CD4-positive, alpha-beta memory T cell (primary cell): Measurements from ENCODE around the gene GCC1. TPM values are rescaled to one million over a fixed set of nuclear protein-coding genes. Genes with fewer than 3 reads are reported as not detected.

Experiments used
- CTCF ChIA-PET: fragments of 350-600 bp; sonication (Branson Sonifier 250); formaldehyde crosslinking; loops from one replicate; lab custom pipeline; 2021; ENCODE audit warnings: inconsistent platforms; ENCODE audit not compliant: partially characterized antibody; lab: Charles Lee
- POLR2A ChIA-PET: fragments of 350-600 bp; sonication (Branson Sonifier 250); formaldehyde crosslinking; loops from one replicate; lab custom pipeline; 2021; ENCODE audit not compliant: partially characterized antibody; lab: Charles Lee
- DNase-seq, 5 donors: peaks; one replicate each; pipeline versions ENCODE4 v3.0.0 to v3.0.0-alpha.2; 2020 to 2022; ENCODE audit warnings: mixed read lengths in 1 of 5
- H3K27ac ChIP-seq: one replicate; pipeline ENCODE4 v1.7.0; 2013; ENCODE audit warnings: low read depth, low read length
- H3K27me3 ChIP-seq: 2 replicates; pipeline ENCODE4 v1.7.0; 2013; ENCODE audit warnings: mild to moderate bottlenecking, low read length, moderate library complexity; ENCODE audit not compliant: insufficient read depth
- H3K36me3 ChIP-seq: 2 replicates; pipeline ENCODE4 v1.7.0; 2013; ENCODE audit warnings: mild to moderate bottlenecking, low read length, moderate library complexity; ENCODE audit not compliant: insufficient read depth
- H3K4me1 ChIP-seq: 2 replicates; pipeline ENCODE4 v1.7.0; 2013; ENCODE audit warnings: mild to moderate bottlenecking, low read length, moderate library complexity; ENCODE audit not compliant: insufficient read depth
- H3K4me3 ChIP-seq, 2 donors: one replicate each; pipeline ENCODE4 v1.7.0; 2013; ENCODE audit warnings: low read length in 2 of 2, mild to moderate bottlenecking in 1 of 2
- H3K9me3 ChIP-seq, 2 donors: one replicate each; pipeline ENCODE4 v1.7.0; 2013; ENCODE audit warnings: low read length in 2 of 2, control low read depth in 1 of 2; ENCODE audit not compliant: control insufficient read depth in 1 of 2
- H3K27ac Mint-ChIP-seq, 7 donors: one replicate each; pipeline ENCODE4 v1.8.0; 2020 to 2021; ENCODE audit warnings: mixed read lengths in 7 of 7, mild to moderate bottlenecking in 6 of 7, inconsistent platforms in 3 of 7, moderate library complexity in 3 of 7
- H3K27me3 Mint-ChIP-seq, 2 donors: one replicate each; pipeline ENCODE4 v1.8.0; 2020 to 2021; ENCODE audit warnings: mixed read lengths in 2 of 2
- H3K36me3 Mint-ChIP-seq, 2 donors: one replicate each; pipeline ENCODE4 v1.8.0; 2020 to 2021; ENCODE audit warnings: mixed read lengths in 2 of 2, inconsistent platforms in 1 of 2, mild to moderate bottlenecking in 1 of 2
- H3K4me1 Mint-ChIP-seq, 4 donors: one replicate each; pipeline ENCODE4 v1.8.0; 2020 to 2021; ENCODE audit warnings: mixed read lengths in 4 of 4, mild to moderate bottlenecking in 1 of 4
- H3K4me3 Mint-ChIP-seq, 8 donors: one replicate each; pipeline ENCODE4 v1.8.0; 2020 to 2021; ENCODE audit warnings: mixed read lengths in 8 of 8, mild to moderate bottlenecking in 7 of 8, moderate library complexity in 6 of 8, inconsistent platforms in 3 of 8
- H3K9me3 Mint-ChIP-seq, 8 donors: one replicate each; pipeline ENCODE4 v1.8.0; 2020 to 2021; ENCODE audit warnings: mixed read lengths in 8 of 8, mild to moderate bottlenecking in 5 of 8, inconsistent platforms in 3 of 8, moderate library complexity in 1 of 8
- intact Hi-C: fragments of 100-400 bp; cut with micrococcal nuclease; formaldehyde crosslinking; loops from one replicate; pipeline ENCODE4 v1.15.1; 2023
- polyA plus RNA-seq, 2 donors: library from polyadenylated mRNA; unstranded; fragments of 300-500 nt; fragmentation: Illumina TruSeq; gene quantifications; one replicate each; pipeline ENCODE4 v1.2.3, GENCODE V29; 2021
- total RNA-seq, 2 experiments: library from RNA; stranded (reverse); gene quantifications; one replicate each; pipeline ENCODE4 v1.2.3, GENCODE V29; 2021

GCC1 gene
- total and polyA plus RNA-seq, 4 experiments from 2014 or later, result 7.9 to 30.0 (median 24.9) TPM

DNA sequence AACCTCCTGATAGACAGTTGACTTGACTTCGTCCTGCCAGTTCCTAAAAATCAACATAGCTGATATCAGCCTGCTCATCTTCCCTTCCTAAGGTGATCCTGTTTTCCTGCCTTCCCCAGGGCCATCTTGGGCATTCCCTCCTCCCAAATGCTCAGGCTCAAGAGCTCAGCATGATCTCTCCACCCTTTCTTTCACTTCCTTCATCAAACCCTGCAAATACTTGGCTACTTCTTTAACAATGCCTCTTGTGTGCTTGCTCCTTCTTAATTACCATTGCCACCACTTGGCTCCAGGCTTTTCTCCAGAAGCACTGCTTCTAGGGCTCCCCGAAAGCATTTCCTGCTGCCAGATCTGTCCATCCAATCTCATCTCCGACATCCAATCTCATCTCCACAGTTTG is 15.5 kb upstream of the GCC1 start:
- H3K36me3 Mint-ChIP-seq, result peaks cover 0 to 20% of the 10 kb centered on the region in 2 donors
- Histone ChIP-seq H3K9me3 (no peaks in the 10 kb centered on the region), H3K27me3 (no peaks in the 10 kb centered on the region), H3K27ac (no peak overlapping the region), H3K36me3 (no peaks in the 10 kb centered on the region), H3K4me1 (no peaks in the 10 kb centered on the region), H3K4me3 (no peak overlapping the region)
- H3K9me3 Mint-ChIP-seq, result no peaks in the 10 kb centered on the region
- H3K4me1 Mint-ChIP-seq, result no peaks in the 10 kb centered on the region
- CTCF ChIA-PET, result no interaction called here
- H3K27me3 Mint-ChIP-seq, result no peaks in the 10 kb centered on the region
- DNase-seq, result no peak
- intact Hi-C loops, result no loop called here
- POLR2A ChIA-PET, result no interaction called here
- H3K4me3 Mint-ChIP-seq, result no peak overlapping the region
- H3K27ac Mint-ChIP-seq, result peak overlapping the region in 1 of 7 donors; percentile 57

DNA sequence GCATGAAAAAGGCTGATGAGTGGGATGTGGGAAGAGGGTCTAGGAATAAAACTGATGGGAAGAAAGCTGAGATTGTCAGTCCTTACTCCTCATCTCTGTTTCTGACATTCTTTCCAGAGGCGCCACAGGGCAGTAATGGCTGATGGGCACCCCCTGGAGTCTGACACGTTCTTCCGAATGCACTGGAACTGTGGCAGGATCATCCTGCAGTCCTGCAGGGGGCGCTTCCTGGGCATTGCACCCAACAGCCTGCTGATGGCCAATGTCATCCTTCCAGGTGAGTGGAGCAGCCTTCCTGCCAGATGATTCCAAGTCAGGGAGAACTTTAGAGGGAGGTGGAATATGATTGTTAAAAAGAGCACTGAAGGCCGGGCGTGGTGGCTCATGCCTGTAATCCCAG is 12.9 kb upstream of the GCC1 start:
- no peaks in the 10 kb centered on the region for H3K9me3 Mint-ChIP-seq
- POLR2A ChIA-PET, result no interaction called here

DNA sequence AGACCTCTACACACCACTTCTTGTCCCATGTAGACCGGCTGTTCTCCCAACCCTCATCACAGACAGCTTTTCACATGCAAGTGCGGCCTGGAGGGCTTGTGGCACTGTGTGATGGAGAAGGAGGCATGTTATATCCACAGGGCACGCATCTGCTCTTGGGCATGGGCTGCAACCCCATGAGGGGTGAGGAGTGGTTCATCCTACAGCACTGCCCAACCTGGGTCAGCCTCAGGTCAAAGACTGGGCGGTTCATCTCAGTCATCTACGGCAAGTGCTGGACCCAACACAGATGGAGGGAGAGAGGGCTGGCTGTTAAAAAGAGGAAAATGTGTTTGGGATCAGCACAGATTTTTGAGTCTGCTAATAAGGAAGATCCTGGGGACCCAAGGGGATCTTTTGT is 10.3 kb upstream of the GCC1 start:
- Mint-ChIP-seq H3K4me3 (no peak overlapping the region), H3K9me3 (no peaks in the 10 kb centered on the region), H3K27me3 (no peaks in the 10 kb centered on the region), H3K27ac (peak overlapping the region in 1 of 7 donors; percentile 43), H3K4me1 (peaks cover 0 to 11% (median 0%) of the 10 kb centered on the region in 4 donors), H3K36me3 (peaks cover 16% of the 10 kb centered on the region in 2 donors)
- H3K9me3 ChIP-seq, result no peaks in the 10 kb centered on the region
- peaks cover 11% of the 10 kb centered on the region for H3K36me3 ChIP-seq
- POLR2A ChIA-PET, result no interaction called here
- H3K27ac ChIP-seq, result no peak overlapping the region
- H3K27me3 ChIP-seq, result no peaks in the 10 kb centered on the region
- DNase-seq, result no peak
- intact Hi-C loops, result no loop called here
- CTCF ChIA-PET, result no interaction called here
- H3K4me1 ChIP-seq, result no peaks in the 10 kb centered on the region
- no peak overlapping the region for H3K4me3 ChIP-seq

More for the DNA sequence above, 12.9 kb upstream of the GCC1 start:
- intact Hi-C loops, result no loop called here
- no peak overlapping the region for H3K4me3 Mint-ChIP-seq
- Histone ChIP-seq H3K27me3 (no peaks in the 10 kb centered on the region), H3K9me3 (no peaks in the 10 kb centered on the region), H3K4me3 (no peak overlapping the region), H3K27ac (no peak overlapping the region), H3K4me1 (no peaks in the 10 kb centered on the region), H3K36me3 (no peaks in the 10 kb centered on the region)
- H3K27me3 Mint-ChIP-seq, result no peaks in the 10 kb centered on the region
- H3K4me1 Mint-ChIP-seq, result no peaks in the 10 kb centered on the region
- H3K36me3 Mint-ChIP-seq, result peaks cover 0 to 17% of the 10 kb centered on the region in 2 donors
- H3K27ac Mint-ChIP-seq, result peak overlapping the region in 1 of 7 donors; percentile 9
- CTCF ChIA-PET, result no interaction called here
- DNase-seq, result no peak

DNA sequence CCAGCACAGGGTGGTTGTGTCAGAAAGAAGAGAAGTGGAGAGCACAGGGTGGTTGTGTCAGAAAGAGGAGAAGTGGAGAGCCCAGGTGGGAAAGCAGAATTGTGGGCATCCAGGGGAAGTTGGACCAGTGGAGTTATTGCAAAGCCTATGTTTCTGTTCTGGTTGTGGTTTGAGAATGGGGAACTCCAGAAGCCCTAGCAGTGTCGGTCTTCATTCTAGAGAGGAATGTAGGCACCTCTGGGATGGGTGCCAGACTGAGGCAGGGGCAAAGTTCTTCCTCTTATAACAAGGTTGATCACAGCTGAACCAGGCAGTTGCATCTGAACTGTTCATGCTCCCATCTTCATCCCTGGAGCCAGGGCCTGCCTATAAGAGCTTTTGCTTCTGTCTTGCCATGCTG is 9.1 kb upstream of the GCC1 start:
- ChIA-PET POLR2A (no interaction called here), CTCF (no interaction called here)
- no peak overlapping the region for H3K4me3 ChIP-seq
- H3K27me3 ChIP-seq, result no peaks in the 10 kb centered on the region
- Mint-ChIP-seq H3K4me3 (no peak overlapping the region), H3K36me3 (peaks cover 15 to 27% of the 10 kb centered on the region in 2 donors), H3K4me1 (peaks cover 5 to 17% (median 6%) of the 10 kb centered on the region in 4 donors), H3K27me3 (no peaks in the 10 kb centered on the region), H3K9me3 (no peaks in the 10 kb centered on the region), H3K27ac (peak overlapping the region in 3 of 7 donors; percentile 17 to 67 (median 31))
- peaks cover 13% of the 10 kb centered on the region for H3K36me3 ChIP-seq
- H3K4me1 ChIP-seq, result peaks cover 6% of the 10 kb centered on the region
- intact Hi-C loops, result no loop called here
- DNase-seq, result no peak
- H3K27ac ChIP-seq, result no peak overlapping the region
- H3K9me3 ChIP-seq, result no peaks in the 10 kb centered on the region

DNA sequence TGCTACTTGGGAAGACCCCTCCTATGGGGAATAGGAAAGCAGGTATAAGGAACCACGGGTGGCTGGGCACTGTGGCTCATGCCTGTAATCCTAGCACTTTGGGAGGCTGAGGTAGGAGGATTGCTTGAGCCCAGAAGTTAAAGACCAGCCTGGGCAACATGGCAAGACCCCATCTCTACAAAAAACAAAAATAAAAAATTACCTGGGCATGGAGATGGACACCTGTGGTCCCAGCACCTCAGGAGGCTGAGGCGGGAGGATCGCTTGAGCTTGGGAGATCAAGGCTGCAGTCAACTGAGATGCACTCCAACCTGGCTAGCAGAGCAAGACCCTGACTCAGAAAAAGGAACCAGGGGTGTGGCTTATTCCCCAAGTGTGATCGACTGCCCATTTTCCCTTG is 7.2 kb upstream of the GCC1 start:
- ChIA-PET CTCF (no interaction called here), POLR2A (interaction anchor here (0.6 kb wide), 1 partner anchor 18 kb away, joined by 3 read pairs; no protein-coding TSS in a partner anchor)
- DNase-seq, result no peak
- Histone ChIP-seq H3K4me3 (no peak overlapping the region), H3K27me3 (no peaks in the 10 kb centered on the region), H3K4me1 (peaks cover 18% of the 10 kb centered on the region), H3K9me3 (no peaks in the 10 kb centered on the region), H3K36me3 (peaks cover 13% of the 10 kb centered on the region), H3K27ac (no peak overlapping the region)
- H3K36me3 Mint-ChIP-seq, result peaks cover 10 to 32% of the 10 kb centered on the region in 2 donors
- H3K27ac Mint-ChIP-seq, result no peak overlapping the region
- intact Hi-C loops, result no loop called here
- peaks cover 10 to 30% (median 13%) of the 10 kb centered on the region in 4 donors for H3K4me1 Mint-ChIP-seq
- H3K9me3 Mint-ChIP-seq, result no peaks in the 10 kb centered on the region
- H3K27me3 Mint-ChIP-seq, result no peaks in the 10 kb centered on the region
- no peak overlapping the region for H3K4me3 Mint-ChIP-seq

DNA sequence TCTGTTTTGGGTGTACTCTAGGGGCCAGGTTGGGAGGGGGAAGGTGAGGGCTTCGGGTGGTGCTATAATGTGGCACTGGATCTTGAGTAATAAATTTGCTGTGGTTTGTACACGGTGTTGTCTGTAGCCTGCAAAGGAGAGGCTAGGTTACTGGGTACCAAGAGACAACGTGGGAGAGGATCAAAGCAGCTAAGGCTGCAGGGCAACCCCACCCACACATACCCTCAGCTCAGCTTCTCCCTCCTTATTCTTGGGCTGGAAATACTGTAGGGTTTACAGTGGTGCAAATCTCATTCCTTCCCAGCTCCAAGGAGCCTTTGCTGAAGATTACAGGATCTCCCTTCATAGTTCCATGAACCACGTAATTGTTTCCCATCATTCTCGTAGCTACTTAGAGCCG is 6.2 kb upstream of the GCC1 start:
- peaks cover 12 to 40% (median 19%) of the 10 kb centered on the region in 4 donors for H3K4me1 Mint-ChIP-seq
- Histone ChIP-seq H3K9me3 (no peaks in the 10 kb centered on the region), H3K27ac (no peak overlapping the region), H3K36me3 (peaks cover 13% of the 10 kb centered on the region), H3K27me3 (no peaks in the 10 kb centered on the region), H3K4me1 (peaks cover 26% of the 10 kb centered on the region), H3K4me3 (no peak overlapping the region)
- no peaks in the 10 kb centered on the region for H3K9me3 Mint-ChIP-seq
- H3K27me3 Mint-ChIP-seq, result no peaks in the 10 kb centered on the region
- DNase-seq, result no peak
- H3K27ac Mint-ChIP-seq, result peak overlapping the region in 3 of 7 donors; percentile 34 to 61 (median 35)
- POLR2A ChIA-PET, result interaction anchor here (1.1 kb wide), 1 partner anchor 60 kb away, joined by 3 read pairs; the partner anchor contains the start of gene SND1
- peak overlapping the region in 2 of 8 donors; percentile 34 to 52 for H3K4me3 Mint-ChIP-seq
- peaks cover 10 to 32% of the 10 kb centered on the region in 2 donors for H3K36me3 Mint-ChIP-seq
- intact Hi-C loops, result no loop called here
- CTCF ChIA-PET, result no interaction called here

DNA sequence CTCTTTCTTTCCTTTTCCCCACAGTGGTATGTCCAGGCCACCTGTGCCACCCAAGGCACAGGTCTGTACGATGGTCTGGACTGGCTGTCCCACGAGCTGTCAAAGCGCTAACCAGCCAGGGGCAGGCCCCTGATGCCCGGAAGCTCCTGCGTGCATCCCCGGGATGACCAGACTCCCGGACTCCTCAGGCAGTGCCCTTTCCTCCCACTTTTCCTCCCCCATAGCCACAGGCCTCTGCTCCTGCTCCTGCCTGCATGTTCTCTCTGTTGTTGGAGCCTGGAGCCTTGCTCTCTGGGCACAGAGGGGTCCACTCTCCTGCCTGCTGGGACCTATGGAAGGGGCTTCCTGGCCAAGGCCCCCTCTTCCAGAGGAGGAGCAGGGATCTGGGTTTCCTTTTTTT is 5.8 kb upstream of the GCC1 start:
- H3K27ac ChIP-seq, result no peak overlapping the region
- H3K27me3 Mint-ChIP-seq, result no peaks in the 10 kb centered on the region
- no peaks in the 10 kb centered on the region for H3K9me3 Mint-ChIP-seq
- ChIA-PET CTCF (no interaction called here), POLR2A (interaction anchor here (1.1 kb wide), 1 partner anchor 60 kb away, joined by 3 read pairs; the partner anchor contains the start of gene SND1)
- H3K4me1 Mint-ChIP-seq, result peaks cover 12 to 43% (median 22%) of the 10 kb centered on the region in 4 donors
- H3K9me3 ChIP-seq, result no peaks in the 10 kb centered on the region
- intact Hi-C loops, result no loop called here
- H3K4me1 ChIP-seq, result peaks cover 26% of the 10 kb centered on the region
- no peak for DNase-seq
- H3K36me3 ChIP-seq, result peaks cover 13% of the 10 kb centered on the region
- H3K4me3 Mint-ChIP-seq, result peak overlapping the region in 2 of 8 donors; percentile 19 to 52
- no peaks in the 10 kb centered on the region for H3K27me3 ChIP-seq
- H3K36me3 Mint-ChIP-seq, result peaks cover 10 to 32% of the 10 kb centered on the region in 2 donors
- H3K27ac Mint-ChIP-seq, result peak overlapping the region in 1 of 7 donors; percentile 82
- no peak overlapping the region for H3K4me3 ChIP-seq
